ENCODE measurements around the gene CADM1.
"Not testable (repeated sequence)": the region's sequence is repeated elsewhere in the genome, so short reads cannot be mapped to it uniquely, and the experiment has no call there.

Gene CADM1

GRCh38 chr11:115475564-115475963, 28.7 kb downstream of the CADM1 start:
- Histone ChIP-seq H3K4me1 (ENCODE audit: control insufficient read depth in 1 of 2, insufficient read depth in 1 of 2, low read depth in 1 of 2, low read length in 1 of 2) (no peaks in the 10 kb centered on the region), H3K9me3 (no peaks in the 10 kb centered on the region), H3K27me3 (no peaks in the 10 kb centered on the region), H3K27ac (no peak overlapping the region), H3K4me3 (ENCODE audit: low read depth in 1 of 2, low read length in 1 of 2) (no peak overlapping the region), H3K36me3 (no peaks in the 10 kb centered on the region)
- TF ChIP-seq, protein P1, sequence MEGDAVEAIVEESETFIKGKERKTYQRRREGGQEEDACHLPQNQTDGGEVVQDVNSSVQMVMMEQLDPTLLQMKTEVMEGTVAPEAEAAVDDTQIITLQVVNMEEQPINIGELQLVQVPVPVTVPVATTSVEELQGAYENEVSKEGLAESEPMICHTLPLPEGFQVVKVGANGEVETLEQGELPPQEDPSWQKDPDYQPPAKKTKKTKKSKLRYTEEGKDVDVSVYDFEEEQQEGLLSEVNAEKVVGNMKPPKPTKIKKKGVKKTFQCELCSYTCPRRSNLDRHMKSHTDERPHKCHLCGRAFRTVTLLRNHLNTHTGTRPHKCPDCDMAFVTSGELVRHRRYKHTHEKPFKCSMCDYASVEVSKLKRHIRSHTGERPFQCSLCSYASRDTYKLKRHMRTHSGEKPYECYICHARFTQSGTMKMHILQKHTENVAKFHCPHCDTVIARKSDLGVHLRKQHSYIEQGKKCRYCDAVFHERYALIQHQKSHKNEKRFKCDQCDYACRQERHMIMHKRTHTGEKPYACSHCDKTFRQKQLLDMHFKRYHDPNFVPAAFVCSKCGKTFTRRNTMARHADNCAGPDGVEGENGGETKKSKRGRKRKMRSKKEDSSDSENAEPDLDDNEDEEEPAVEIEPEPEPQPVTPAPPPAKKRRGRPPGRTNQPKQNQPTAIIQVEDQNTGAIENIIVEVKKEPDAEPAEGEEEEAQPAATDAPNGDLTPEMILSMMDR (IDR thresholded peaks at IDR 0.05), result no peak

GRCh38 chr11:115474306-115474705, 29.9 kb downstream of the CADM1 start:
- H3K27ac ChIP-seq; H3K27me3 ChIP-seq; H3K9me3 ChIP-seq; H3K36me3 ChIP-seq; H3K4me1 ChIP-seq (ENCODE audit: control insufficient read depth in 1 of 2, insufficient read depth in 1 of 2, low read depth in 1 of 2, low read length in 1 of 2); H3K4me3 ChIP-seq (ENCODE audit: low read depth in 1 of 2, low read length in 1 of 2): not testable (repeated sequence)

- Histone ChIP-seq H3K4me1 (ENCODE audit: control insufficient read depth in 1 of 2, insufficient read depth in 1 of 2, low read depth in 1 of 2, low read length in 1 of 2) (no peaks in the 10 kb centered on the region), H3K27ac (no peak overlapping the region), H3K4me3 (ENCODE audit: low read depth in 1 of 2, low read length in 1 of 2) (no peak overlapping the region), H3K27me3 (no peaks in the 10 kb centered on the region), H3K9me3 (no peaks in the 10 kb centered on the region), H3K36me3 (no peaks in the 10 kb centered on the region)
- TF ChIP-seq, protein P1 (IDR thresholded peaks at IDR 0.05), result no peak
These were observed 31.0 kb downstream of the CADM1 start for GRCh38 chr11:115473167-115473566.

GRCh38 chr11:115471367-115471766, 32.8 kb downstream of the CADM1 start:
- H3K27me3 ChIP-seq, result no peaks in the 10 kb centered on the region
- TF ChIP-seq, protein P1 (IDR thresholded peaks at IDR 0.05), result no peak
- H3K36me3 ChIP-seq, result no peaks in the 10 kb centered on the region
- no peak overlapping the region for H3K4me3 ChIP-seq (ENCODE audit: low read depth in 1 of 2, low read length in 1 of 2)
- no peaks in the 10 kb centered on the region for H3K9me3 ChIP-seq
- no peak overlapping the region for H3K27ac ChIP-seq
- no peaks in the 10 kb centered on the region for H3K4me1 ChIP-seq (ENCODE audit: control insufficient read depth in 1 of 2, insufficient read depth in 1 of 2, low read depth in 1 of 2, low read length in 1 of 2)

DNA sequence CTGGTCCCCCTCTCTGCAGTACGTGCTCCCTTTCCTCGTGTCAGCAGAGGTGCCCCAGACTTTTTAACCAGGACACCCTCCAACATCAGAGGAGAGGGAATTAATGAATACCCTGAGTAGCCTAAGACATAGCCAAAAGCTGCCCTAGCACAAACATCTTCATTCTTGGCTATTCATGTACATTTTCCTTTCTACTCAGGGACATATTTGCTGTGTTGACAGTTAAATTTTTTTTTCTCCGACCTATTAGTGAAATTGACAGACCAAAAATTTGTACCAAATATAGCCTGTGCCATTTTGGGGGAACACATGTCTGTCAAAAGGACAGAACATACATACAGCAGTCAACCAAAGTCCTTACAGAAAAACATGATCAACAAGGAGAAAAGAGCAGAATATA, 33.3 kb downstream of the CADM1 start:
- Histone ChIP-seq H3K9me3 (no peaks in the 10 kb centered on the region), H3K27me3 (no peaks in the 10 kb centered on the region), H3K4me1 (ENCODE audit: control insufficient read depth in 1 of 2, insufficient read depth in 1 of 2, low read depth in 1 of 2, low read length in 1 of 2) (no peaks in the 10 kb centered on the region), H3K36me3 (no peaks in the 10 kb centered on the region), H3K27ac (no peak overlapping the region), H3K4me3 (ENCODE audit: low read depth in 1 of 2, low read length in 1 of 2) (no peak overlapping the region)
- TF ChIP-seq, protein P1 (IDR thresholded peaks at IDR 0.05), result no peak

DNA sequence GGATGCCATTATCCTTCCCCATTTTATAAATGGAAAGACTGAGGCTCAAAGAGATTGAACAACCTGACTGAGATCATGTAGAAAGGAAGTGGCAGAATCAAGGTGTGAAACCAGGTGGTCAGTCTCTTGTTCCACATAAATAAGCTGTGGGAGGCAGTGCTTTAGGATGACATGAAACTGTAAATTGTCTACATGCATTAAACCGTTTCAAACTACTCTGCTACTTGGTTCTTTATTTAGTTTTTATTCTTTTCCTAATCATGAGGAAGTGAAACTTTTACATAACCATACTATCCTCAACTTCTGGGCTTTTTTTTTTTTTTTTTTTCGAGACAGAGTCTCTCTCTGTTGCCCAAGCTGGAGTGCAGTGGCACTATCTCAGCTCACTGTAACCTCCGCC, 34.9 kb downstream of the CADM1 start:
- Histone ChIP-seq H3K27me3 (no peaks in the 10 kb centered on the region), H3K9me3 (no peaks in the 10 kb centered on the region), H3K36me3 (no peaks in the 10 kb centered on the region), H3K4me1 (ENCODE audit: control insufficient read depth in 1 of 2, insufficient read depth in 1 of 2, low read depth in 1 of 2, low read length in 1 of 2) (no peaks in the 10 kb centered on the region), H3K4me3 (ENCODE audit: low read depth in 1 of 2, low read length in 1 of 2) (no peak overlapping the region), H3K27ac (no peak overlapping the region)
- TF ChIP-seq, protein P1 (IDR thresholded peaks at IDR 0.05), result no peak
